ENCODE data around the gene NADSYN1.
A peak's percentile ranks its signal among the peaks of the same experiment; 100 is the strongest.

NADSYN1 gene

GRCh38 chr11:71451596-71452198 is 1.3 kb upstream of the NADSYN1 start:
- no peak for DNase-seq
- ATAC-seq, result no peak

- ATAC-seq (peak; percentile 5), DNase-seq (peak; percentile 54)
Measured at GRCh38 chr11:71452199-71453036, 585 bp upstream of the NADSYN1 start.

- ATAC-seq (no peak), DNase-seq (no peak)
Measured at GRCh38 chr11:71453918-71454304, 908 bp downstream of the NADSYN1 start.

- ATAC-seq (no peak), DNase-seq (no peak)
Measured at GRCh38 chr11:71454470-71455113, 1.6 kb downstream of the NADSYN1 start.

GRCh38 chr11:71456294-71456693 is 3.3 kb downstream of the NADSYN1 start:
- DNase-seq, result no peak
- no peak for ATAC-seq

GRCh38 chr11:71456831-71457230 is 3.8 kb downstream of the NADSYN1 start:
- DNase-seq (no peak), ATAC-seq (no peak)

- ATAC-seq, result no peak
Measured at GRCh38 chr11:71458146-71459070, 5.4 kb downstream of the NADSYN1 start.

GRCh38 chr11:71459076-71459766 is 6.2 kb downstream of the NADSYN1 start:
- DNase-seq (no peak), ATAC-seq (no peak)

More at GRCh38 chr11:71458146-71459070, 5.4 kb downstream of the NADSYN1 start:
- DNase-seq, result no peak

GRCh38 chr11:71459767-71460320 is 6.8 kb downstream of the NADSYN1 start:
- no peak for DNase-seq
- ATAC-seq, result no peak

GRCh38 chr11:71461696-71462095 is 8.7 kb downstream of the NADSYN1 start:
- ATAC-seq, result no peak

GRCh38 chr11:71462726-71463125 is 9.7 kb downstream of the NADSYN1 start:
- DNase-seq (no peak), ATAC-seq (no peak)

More at GRCh38 chr11:71461696-71462095, 8.7 kb downstream of the NADSYN1 start:
- DNase-seq, result no peak

- DNase-seq (no peak), ATAC-seq (no peak)
Measured at GRCh38 chr11:71463331-71464211, 10.6 kb downstream of the NADSYN1 start.

GRCh38 chr11:71465054-71465453 is 12.1 kb downstream of the NADSYN1 start:
- ATAC-seq, result no peak

GRCh38 chr11:71466358-71466757 is 13.4 kb downstream of the NADSYN1 start:
- ATAC-seq (no peak), DNase-seq (no peak)

More at GRCh38 chr11:71465054-71465453, 12.1 kb downstream of the NADSYN1 start:
- no peak for DNase-seq

- ATAC-seq, result no peak
- no peak for DNase-seq
Measured at GRCh38 chr11:71467164-71467563, 14.2 kb downstream of the NADSYN1 start.

- ATAC-seq (no peak), DNase-seq (no peak)
Measured at GRCh38 chr11:71470946-71471345, 17.9 kb downstream of the NADSYN1 start.

GRCh38 chr11:71472357-71472885 is 19.4 kb downstream of the NADSYN1 start:
- DNase-seq (no peak), ATAC-seq (no peak)

GRCh38 chr11:71472941-71473792 is 20.2 kb downstream of the NADSYN1 start:
- DNase-seq (no peak), ATAC-seq (no peak)

GRCh38 chr11:71473793-71474080 is 20.7 kb downstream of the NADSYN1 start:
- ATAC-seq (no peak), DNase-seq (no peak)

Measured in stimulated activated naive CD8-positive, alpha-beta T cell treated with anti-CD3 and anti-CD28 coated beads, Interleukin-15, Interleukin-2, amounts not matched to agents 100 U/mL and 50 U/mL, for 24 hours (primary cell).